GM18873 (cell line): ENCODE data around the gene RAD51AP1.

Experiments used
- ATAC-seq: cut with Tn5 transposase; IDR thresholded peaks from one replicate; pipeline ENCODE4 v1.9.1; 2021; ENCODE audit warnings: mild to moderate bottlenecking, moderate library complexity, moderate number of reproducible peaks; ENCODE audit not compliant: unreplicated experiment, low FRiP score

The RAD51AP1 gene

GRCh38 chr12:4540638-4541037 is 1.9 kb downstream of the RAD51AP1 start:
- no peak for ATAC-seq

GRCh38 chr12:4545195-4545594 is 6.5 kb downstream of the RAD51AP1 start:
- no peak for ATAC-seq

- no peak for ATAC-seq
Observed at GRCh38 chr12:4552191-4552590, 13.5 kb downstream of the RAD51AP1 start.

GRCh38 chr12:4553943-4554342 is 15.3 kb downstream of the RAD51AP1 start:
- no peak for ATAC-seq

GRCh38 chr12:4555804-4556203 is 17.1 kb downstream of the RAD51AP1 start:
- ATAC-seq: no peak

GRCh38 chr12:4556735-4557530 is 18.2 kb downstream of the RAD51AP1 start:
- no peak for ATAC-seq

- no peak for ATAC-seq
Observed at GRCh38 chr12:4557586-4557985, 18.9 kb downstream of the RAD51AP1 start.

GRCh38 chr12:4558171-4558570 is 19.5 kb downstream of the RAD51AP1 start:
- ATAC-seq: no peak

- ATAC-seq: no peak
Observed at GRCh38 chr12:4562034-4562657, 23.5 kb downstream of the RAD51AP1 start, which contains the start of gene DYRK4. DYRK4 (plus strand) TSS chr12:4562208; CDS start chr12:4562246, 38 bp downstream.

- ATAC-seq: no peak
Observed at GRCh38 chr12:4563336-4563735, 24.6 kb downstream of the RAD51AP1 start.

- no peak for ATAC-seq
Observed at GRCh38 chr12:4564818-4565217, 26.1 kb downstream of the RAD51AP1 start.

- ATAC-seq: no peak
Observed at GRCh38 chr12:4566474-4566873, 27.8 kb downstream of the RAD51AP1 start.

GRCh38 chr12:4567073-4567881 is 28.6 kb downstream of the RAD51AP1 start:
- ATAC-seq: no peak

- ATAC-seq: no peak
Observed at GRCh38 chr12:4569261-4569660, 30.6 kb downstream of the RAD51AP1 start.

GRCh38 chr12:4572680-4573079 is 34.0 kb downstream of the RAD51AP1 start:
- no peak for ATAC-seq

GRCh38 chr12:4579305-4580102 is 40.8 kb downstream of the RAD51AP1 start:
- ATAC-seq: no peak

- no peak for ATAC-seq
Observed at GRCh38 chr12:4580281-4580688, 41.6 kb downstream of the RAD51AP1 start.

- ATAC-seq: no peak
Observed at GRCh38 chr12:4584281-4584680, 45.6 kb downstream of the RAD51AP1 start.

GRCh38 chr12:4584896-4585295 is 46.2 kb downstream of the RAD51AP1 start:
- ATAC-seq: no peak

- no peak for ATAC-seq
Observed at GRCh38 chr12:4586500-4586899, 47.8 kb downstream of the RAD51AP1 start.
